CD4-positive, alpha-beta T cell treated with Interleukin-17A for 4 hours (primary cell): ENCODE results near the gene DCC.

ENCODE experiments used
- DNase-seq: peaks from one replicate; pipeline ENCODE4 v3.0.0-alpha.2; 2020; ENCODE audit warnings: mixed read lengths

DCC gene

GRCh38 chr18:53117851-53118250 lies 777.9 kb downstream of the DCC start:
- no peak for DNase-seq

- no peak for DNase-seq
Measured at GRCh38 chr18:53126210-53126609, 786.2 kb downstream of the DCC start.

GRCh38 chr18:53131001-53131400 lies 791.0 kb downstream of the DCC start:
- DNase-seq, result no peak

- DNase-seq, result no peak
Measured at GRCh38 chr18:53134711-53135110, 794.7 kb downstream of the DCC start.

GRCh38 chr18:53135654-53136053 lies 795.7 kb downstream of the DCC start:
- DNase-seq, result no peak

- no peak for DNase-seq
Measured at GRCh38 chr18:53139746-53140500, 799.9 kb downstream of the DCC start.

- no peak for DNase-seq
Measured at GRCh38 chr18:53142005-53142404, 802.0 kb downstream of the DCC start.

- DNase-seq, result no peak
Measured at GRCh38 chr18:53147472-53147871, 807.5 kb downstream of the DCC start.

- DNase-seq, result no peak
Measured at GRCh38 chr18:53148123-53148522, 808.1 kb downstream of the DCC start.

GRCh38 chr18:53152476-53152875 lies 812.5 kb downstream of the DCC start:
- no peak for DNase-seq

GRCh38 chr18:53153281-53153680 lies 813.3 kb downstream of the DCC start:
- DNase-seq, result no peak

GRCh38 chr18:53153800-53154199 lies 813.8 kb downstream of the DCC start:
- no peak for DNase-seq

- no peak for DNase-seq
Measured at GRCh38 chr18:53165770-53166169, 825.8 kb downstream of the DCC start.

GRCh38 chr18:53169346-53169745 lies 829.3 kb downstream of the DCC start:
- no peak for DNase-seq

GRCh38 chr18:53191634-53192033 lies 851.6 kb downstream of the DCC start:
- no peak for DNase-seq

GRCh38 chr18:53193870-53194269 lies 853.9 kb downstream of the DCC start:
- no peak for DNase-seq

GRCh38 chr18:53219853-53220252 lies 879.9 kb downstream of the DCC start:
- no peak for DNase-seq

GRCh38 chr18:53224128-53224778 lies 884.3 kb downstream of the DCC start:
- DNase-seq, result no peak

- no peak for DNase-seq
Measured at GRCh38 chr18:53225567-53226325, 885.7 kb downstream of the DCC start.

GRCh38 chr18:53234610-53235009 lies 894.6 kb downstream of the DCC start:
- DNase-seq, result no peak

GRCh38 chr18:53241161-53241560 lies 901.2 kb downstream of the DCC start:
- DNase-seq, result no peak

- no peak for DNase-seq
Measured at GRCh38 chr18:53253789-53254188, 913.8 kb downstream of the DCC start.

- DNase-seq, result no peak
Measured at GRCh38 chr18:53254265-53254664, 914.3 kb downstream of the DCC start.

- no peak for DNase-seq
Measured at GRCh38 chr18:53261241-53261640, 921.2 kb downstream of the DCC start.
